SU-DHL-6 (cell line): Measurements from ENCODE around the gene EFCAB14.

Source experiments
- EZH2phosphoT487 ChIP-seq: fragments of 200-600 bp; sonication (generic), shearing (Covaris generic); conservative IDR thresholded peaks from 2 replicates; pipeline ENCODE4 v1.6.1; 2018; ENCODE audit warnings: mild to moderate bottlenecking, antibody characterized with exemption, low read length, moderate library complexity, mixed read lengths
- TF ChIP-seq, protein P1 (sequence below): fragments of 200-600 bp; sonication (generic); IDR thresholded peaks from one replicate; pipeline ENCODE4 v1.5.1; 2017; ENCODE audit warnings: antibody characterized with exemption, mild to moderate bottlenecking, low read length, moderate library complexity; ENCODE audit not compliant: insufficient read depth, poor library complexity, severe bottlenecking

GRCh38 chr1:46638921-46639320 lies 80.0 kb downstream of the EFCAB14 start:
- TF ChIP-seq, protein P1, sequence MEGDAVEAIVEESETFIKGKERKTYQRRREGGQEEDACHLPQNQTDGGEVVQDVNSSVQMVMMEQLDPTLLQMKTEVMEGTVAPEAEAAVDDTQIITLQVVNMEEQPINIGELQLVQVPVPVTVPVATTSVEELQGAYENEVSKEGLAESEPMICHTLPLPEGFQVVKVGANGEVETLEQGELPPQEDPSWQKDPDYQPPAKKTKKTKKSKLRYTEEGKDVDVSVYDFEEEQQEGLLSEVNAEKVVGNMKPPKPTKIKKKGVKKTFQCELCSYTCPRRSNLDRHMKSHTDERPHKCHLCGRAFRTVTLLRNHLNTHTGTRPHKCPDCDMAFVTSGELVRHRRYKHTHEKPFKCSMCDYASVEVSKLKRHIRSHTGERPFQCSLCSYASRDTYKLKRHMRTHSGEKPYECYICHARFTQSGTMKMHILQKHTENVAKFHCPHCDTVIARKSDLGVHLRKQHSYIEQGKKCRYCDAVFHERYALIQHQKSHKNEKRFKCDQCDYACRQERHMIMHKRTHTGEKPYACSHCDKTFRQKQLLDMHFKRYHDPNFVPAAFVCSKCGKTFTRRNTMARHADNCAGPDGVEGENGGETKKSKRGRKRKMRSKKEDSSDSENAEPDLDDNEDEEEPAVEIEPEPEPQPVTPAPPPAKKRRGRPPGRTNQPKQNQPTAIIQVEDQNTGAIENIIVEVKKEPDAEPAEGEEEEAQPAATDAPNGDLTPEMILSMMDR, result no peak
- no peak for TF ChIP-seq EZH2phosphoT487
